ENCODE data around the gene CACNG6. TPM values are rescaled to one million over a fixed set of nuclear protein-coding genes. Genes with fewer than 3 reads are reported as not detected.

Gene CACNG6
- total RNA-seq, 1 donor from 2014 or later: 0.20 TPM

DNA sequence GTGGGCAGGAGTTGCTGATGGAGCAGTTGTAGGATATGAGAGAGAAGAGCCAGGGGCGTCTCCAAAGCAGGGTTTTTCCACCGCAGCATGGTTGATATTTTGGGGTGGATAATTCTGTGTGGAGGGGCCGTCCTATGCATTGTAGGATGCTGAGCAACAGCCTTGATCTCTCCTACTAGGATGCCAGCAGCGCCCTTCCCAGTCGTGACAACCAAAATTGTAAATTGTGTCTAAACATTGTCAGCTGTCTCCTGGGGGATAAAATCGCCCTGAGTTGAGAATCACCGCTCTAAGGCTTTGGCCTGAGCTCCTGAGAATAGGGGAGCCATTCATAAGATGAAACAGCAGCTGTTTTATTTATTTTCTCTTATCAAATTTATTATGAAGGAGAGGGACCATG is 24.5 kb upstream of the CACNG6 start:
- no peak for DNase-seq (ENCODE audit: low read depth in 2 of 2)

- no peak for DNase-seq (ENCODE audit: low read depth in 2 of 2)
These were observed 22.1 kb upstream of the CACNG6 start for GRCh38 chr19:53969366-53969765.

- DNase-seq (ENCODE audit: low read depth in 2 of 2): no peak
These were observed 19.8 kb upstream of the CACNG6 start for GRCh38 chr19:53971673-53972072.

- DNase-seq (ENCODE audit: low read depth in 2 of 2): peak; percentile 86 to 93
These were observed 13.9 kb upstream of the CACNG6 start for GRCh38 chr19:53977429-53977990.

DNA sequence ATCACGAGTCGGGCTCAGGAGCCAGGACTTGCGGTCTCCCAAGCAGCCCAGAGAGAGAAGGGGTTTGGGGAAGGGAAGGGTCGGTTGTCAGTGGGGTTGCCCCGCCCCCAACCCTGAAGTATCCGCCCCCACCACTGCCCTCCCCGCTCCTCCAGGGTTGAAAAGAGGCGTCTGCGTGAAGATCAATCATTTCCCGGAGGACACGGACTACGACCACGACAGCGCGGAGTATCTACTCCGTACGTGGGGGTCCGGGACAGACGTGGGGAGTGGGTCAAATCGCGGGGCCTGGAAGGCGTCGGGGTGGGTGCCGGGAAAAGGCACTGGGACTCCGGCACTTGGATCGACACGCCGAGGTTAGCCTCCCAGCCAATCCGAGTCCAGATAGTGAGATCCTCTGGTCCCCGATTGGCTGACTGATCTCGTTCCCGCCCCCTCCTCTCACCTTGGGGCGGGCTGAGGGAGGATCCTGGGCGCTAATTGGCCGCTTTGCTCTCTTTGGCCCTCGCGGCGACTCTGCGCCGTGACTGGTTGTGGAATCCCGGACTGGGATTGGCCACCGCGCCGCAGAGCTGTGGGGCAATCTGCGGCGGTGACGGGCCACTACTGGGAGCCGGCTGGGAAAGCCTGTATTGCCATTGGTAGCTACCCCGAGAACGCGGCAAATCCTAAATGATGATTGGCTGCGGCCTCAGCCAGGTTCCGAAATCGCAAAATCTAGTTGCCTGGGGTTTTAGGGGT is 13.3 kb upstream of the CACNG6 start:
- peak; percentile 95 to 98 for DNase-seq (ENCODE audit: low read depth in 2 of 2)

- DNase-seq (ENCODE audit: low read depth in 2 of 2): no peak
These were observed 12.2 kb upstream of the CACNG6 start for GRCh38 chr19:53978975-53979801.

GRCh38 chr19:53980539-53981375 is 10.7 kb upstream of the CACNG6 start:
- peak; percentile 78 to 88 for DNase-seq (ENCODE audit: low read depth in 2 of 2)

GRCh38 chr19:53981376-53981951 is 10.0 kb upstream of the CACNG6 start:
- DNase-seq (ENCODE audit: low read depth in 2 of 2): peak in 1 of 2 donors; percentile 12

DNA sequence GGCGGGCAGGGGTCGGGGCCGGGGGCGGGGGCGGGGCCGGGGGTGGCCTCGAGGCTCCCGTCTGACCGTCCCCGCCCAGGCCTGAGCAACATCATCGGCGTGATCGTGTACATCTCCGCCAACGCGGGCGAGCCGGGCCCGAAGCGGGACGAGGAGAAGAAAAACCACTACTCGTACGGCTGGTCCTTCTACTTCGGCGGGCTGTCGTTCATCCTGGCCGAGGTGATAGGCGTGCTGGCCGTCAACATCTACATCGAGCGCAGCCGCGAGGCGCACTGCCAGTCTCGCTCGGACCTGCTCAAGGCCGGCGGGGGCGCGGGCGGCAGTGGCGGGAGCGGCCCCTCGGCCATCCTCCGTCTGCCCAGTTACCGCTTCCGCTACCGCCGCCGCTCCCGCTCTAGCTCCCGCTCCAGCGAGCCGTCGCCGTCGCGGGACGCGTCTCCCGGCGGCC is 9.4 kb upstream of the CACNG6 start:
- DNase-seq (ENCODE audit: low read depth in 2 of 2): peak; percentile 41 to 59

DNA sequence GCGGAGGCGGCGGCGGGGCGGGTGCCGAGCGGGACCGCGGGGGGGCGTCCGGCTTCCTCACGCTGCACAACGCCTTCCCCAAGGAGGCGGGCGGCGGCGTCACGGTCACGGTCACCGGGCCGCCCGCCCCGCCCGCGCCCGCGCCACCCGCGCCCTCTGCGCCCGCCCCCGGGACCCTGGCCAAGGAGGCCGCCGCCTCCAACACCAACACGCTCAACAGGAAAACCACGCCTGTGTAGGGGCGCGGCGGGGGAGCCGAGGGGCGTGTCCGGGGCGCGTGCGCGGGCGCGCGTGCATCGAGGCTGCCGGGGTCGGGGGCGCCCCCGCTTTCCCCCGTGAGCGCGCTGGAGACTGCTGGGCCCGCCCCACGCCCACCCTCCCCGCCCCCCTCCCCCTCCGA is 8.8 kb upstream of the CACNG6 start:
- DNase-seq (ENCODE audit: low read depth in 2 of 2): peak; percentile 26 to 66

DNA sequence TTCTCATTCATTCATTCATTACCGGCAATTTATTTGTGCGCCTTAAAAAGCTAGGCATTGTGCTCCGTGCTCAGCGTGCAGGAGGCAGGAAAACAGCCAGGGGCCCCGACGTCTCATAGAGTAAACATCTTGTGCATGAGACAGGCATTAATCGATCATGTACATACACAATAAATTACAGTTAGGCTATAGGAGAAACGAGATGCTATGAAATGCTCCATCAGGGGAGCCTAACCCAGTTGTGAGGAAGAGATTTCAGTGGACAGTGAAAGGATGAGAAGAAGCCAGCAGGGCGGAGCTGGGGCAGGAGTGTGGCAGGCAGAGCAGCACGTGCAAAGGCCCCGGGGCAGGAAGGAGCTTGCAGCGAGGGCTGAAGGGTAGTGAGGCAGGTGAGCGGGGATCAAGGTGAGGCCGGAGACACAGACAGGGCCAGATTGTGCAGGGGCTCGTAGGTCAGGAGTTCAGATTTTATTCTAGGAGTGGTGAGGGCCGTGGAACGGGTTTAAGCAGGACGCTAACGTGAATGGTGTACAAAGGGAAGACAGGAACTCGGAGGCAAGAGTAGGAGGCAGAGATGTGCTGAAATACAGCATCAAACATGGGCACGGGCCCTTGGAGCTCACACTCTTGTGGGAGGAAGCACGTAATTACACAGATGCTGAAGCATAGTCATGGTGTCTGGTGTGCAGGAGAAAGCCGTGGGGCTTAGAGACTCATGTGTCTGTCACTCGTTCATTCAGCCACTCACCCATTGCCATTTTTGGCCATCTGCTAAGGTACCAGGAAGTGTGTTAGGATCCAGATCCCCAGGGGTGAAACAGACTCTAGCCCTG is 7.8 kb upstream of the CACNG6 start:
- DNase-seq (ENCODE audit: low read depth in 2 of 2): no peak

DNA sequence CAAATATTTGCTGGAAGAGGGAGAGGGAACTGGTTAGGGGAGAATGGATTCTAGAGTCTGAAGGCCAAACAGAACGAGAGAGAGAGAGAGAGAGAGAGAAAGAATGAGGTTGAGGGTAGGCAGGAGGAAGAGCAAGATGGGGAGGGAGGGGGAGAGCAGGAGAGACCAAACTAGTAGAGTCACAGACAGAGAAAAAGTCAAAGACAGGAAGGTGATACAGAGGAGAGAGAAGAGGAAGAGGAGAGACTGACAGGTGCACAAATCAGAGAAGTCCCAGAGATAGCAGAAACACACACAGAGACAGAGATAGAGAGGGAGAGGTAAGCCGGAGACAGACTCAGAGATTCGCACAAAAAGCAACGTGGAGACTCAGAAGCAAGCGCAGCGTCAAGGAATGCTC is 5.6 kb upstream of the CACNG6 start:
- DNase-seq (ENCODE audit: low read depth in 2 of 2): no peak

DNA sequence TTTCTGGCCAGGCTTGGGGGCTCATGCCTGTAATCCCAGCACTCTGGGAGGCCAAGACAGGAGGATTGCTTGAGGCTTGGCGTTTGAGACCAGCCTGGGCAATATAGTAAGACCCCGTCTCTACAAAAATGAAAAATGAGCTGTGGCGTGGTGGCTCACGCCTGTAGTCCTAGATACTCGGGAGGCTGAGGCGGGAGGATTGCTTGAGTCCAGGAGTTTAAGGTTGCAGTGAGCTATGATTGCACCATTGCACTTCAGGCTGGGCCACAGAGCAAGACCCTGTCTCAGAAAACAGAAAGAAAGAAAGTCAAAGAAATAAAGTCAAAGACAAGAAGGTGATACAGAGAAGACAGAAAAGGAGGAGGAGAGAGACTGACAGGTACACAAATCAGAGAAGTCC is 2.5 kb upstream of the CACNG6 start:
- DNase-seq (ENCODE audit: low read depth in 2 of 2): no peak

DNA sequence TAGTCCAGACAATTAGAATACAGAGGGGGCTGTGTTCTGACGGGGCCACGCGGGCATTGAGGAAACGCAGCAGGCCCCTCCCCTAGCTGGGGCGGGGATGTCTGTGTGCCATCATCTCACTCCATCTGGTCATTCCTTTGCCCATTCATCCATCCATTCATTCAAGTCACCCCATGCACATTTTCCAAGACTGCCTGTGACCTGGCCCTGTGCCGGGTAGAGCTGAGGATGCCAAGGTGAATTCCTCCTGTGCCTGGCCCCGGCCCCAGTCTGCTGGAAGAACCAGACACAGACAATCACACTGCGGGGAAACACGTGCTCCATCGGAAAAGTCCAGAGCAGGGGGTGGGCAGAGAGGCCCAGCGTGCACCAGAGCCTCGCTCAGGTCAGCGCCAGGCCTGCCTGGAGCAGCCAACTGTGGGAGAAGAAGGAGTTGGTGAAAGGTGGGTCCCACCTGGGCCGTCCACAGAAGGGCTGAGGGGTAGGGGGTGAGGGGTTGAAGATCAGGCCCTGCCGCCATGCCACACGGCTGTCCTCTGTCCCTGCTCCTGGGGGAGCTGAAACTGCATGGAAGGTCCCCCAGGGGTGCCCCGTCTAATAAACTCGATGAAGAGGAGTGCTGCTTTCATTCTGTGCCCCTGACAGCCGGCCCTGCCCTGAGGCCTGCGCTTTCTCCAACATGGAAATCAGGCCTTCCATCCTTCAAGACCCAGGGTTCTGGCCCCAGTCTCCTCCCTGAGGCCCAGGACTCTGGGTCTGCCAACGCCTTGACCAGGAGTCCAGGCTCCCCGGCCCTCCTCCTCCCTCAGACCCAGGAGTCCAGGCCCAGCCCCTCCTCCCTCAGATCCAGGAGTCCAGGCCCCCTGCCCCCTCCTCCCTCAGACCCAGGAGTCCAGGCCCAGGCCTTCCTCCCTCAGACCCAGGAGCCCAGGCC is 1.6 kb upstream of the CACNG6 start:
- peak; percentile 35 to 70 for DNase-seq (ENCODE audit: low read depth in 2 of 2)

GRCh38 chr19:53992211-53992610 is 774 bp downstream of the CACNG6 start:
- no peak for DNase-seq (ENCODE audit: low read depth in 2 of 2)

DNA sequence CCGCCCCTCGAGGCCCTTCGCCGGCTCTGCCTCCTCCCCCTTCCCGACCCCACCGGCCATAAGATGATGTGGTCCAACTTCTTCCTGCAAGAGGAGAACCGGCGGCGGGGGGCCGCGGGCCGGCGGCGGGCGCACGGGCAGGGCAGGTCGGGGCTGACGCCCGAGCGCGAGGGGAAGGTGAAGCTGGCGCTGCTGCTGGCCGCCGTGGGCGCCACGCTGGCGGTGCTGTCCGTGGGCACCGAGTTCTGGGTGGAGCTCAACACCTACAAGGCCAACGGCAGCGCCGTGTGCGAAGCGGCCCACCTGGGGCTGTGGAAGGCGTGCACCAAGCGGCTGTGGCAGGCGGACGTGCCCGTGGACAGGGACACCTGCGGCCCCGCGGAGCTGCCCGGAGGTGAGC is 1.4 kb downstream of the CACNG6 start:
- DNase-seq (ENCODE audit: low read depth in 2 of 2): no peak

DNA sequence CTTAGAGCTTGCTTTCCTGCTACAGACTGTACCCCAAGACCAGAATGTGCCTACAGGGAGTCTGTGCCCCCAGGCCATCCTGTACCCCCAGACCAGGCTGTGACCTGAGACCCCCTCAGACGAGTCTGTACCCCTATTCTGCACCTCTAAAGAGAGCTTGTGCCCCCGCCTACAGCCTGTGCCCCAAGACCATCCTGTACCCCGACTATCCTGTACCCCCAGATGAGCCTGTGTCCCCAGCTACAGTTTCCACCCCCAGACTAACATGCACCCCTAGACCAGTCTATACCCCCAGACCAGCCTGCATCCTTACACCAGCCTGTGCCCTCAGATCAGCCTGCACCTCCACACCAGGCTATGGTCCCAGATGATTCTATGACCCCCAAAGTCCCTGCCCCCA is 2.0 kb downstream of the CACNG6 start:
- no peak for DNase-seq (ENCODE audit: low read depth in 2 of 2)

DNA sequence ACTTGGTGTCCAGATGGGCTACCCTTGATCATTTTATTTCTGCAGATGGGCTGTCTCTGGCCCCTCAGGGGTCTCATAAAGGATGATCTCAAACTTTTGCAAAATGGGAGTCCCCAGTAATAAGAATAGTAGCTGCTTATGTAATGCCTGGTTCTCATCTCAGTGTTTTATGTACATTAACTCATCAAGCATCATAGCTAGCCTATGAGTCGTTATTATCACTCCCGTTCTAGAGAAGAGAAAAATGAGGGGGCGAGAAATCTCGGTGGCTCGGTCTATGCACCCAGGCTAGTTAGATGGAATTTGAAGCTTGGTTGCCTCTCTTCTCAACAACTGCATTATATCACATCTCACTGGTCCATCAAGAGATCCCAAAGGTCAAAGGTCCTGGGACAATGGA is 3.4 kb downstream of the CACNG6 start:
- no peak for DNase-seq (ENCODE audit: low read depth in 2 of 2)

GRCh38 chr19:53998223-53998622 is 6.8 kb downstream of the CACNG6 start:
- DNase-seq (ENCODE audit: low read depth in 2 of 2): no peak
